B cell (primary cell): ENCODE results near the gene CADPS. TPM values are rescaled to one million over a fixed set of nuclear protein-coding genes. Genes with fewer than 3 reads are reported as not detected.

Source experiments
- ATAC-seq: fragments of 200-7000 bp; cut with Tn5 transposase; one replicate; pipeline ENCODE4 v1.10.0; 2021; ENCODE audit warnings: low read depth, mild to moderate bottlenecking, moderate number of reproducible peaks, moderate library complexity
- CTCF ChIA-PET: fragments of 350-600 bp; sonication (Branson Sonifier 250); formaldehyde crosslinking; loops from one replicate; lab custom pipeline; 2021; ENCODE audit warnings: antibody characterized with exemption, inconsistent platforms; lab: Charles Lee
- POLR2A ChIA-PET: fragments of 350-600 bp; sonication (Branson Sonifier 250); formaldehyde crosslinking; loops from one replicate; lab custom pipeline; 2021; ENCODE audit warnings: antibody characterized with exemption; lab: Charles Lee
- DNase-seq: peaks from one replicate; pipeline ENCODE4 v3.0.0; 2013
- H2AFZ ChIP-seq: 2 replicates; pipeline ENCODE4 v1.6.1; 2012; ENCODE audit warnings: mild to moderate bottlenecking, low read depth, low read length; ENCODE audit not compliant: insufficient read depth, poor library complexity, severe bottlenecking
- H3K27ac ChIP-seq, 2 donors: 1 replicate in 1 of 2; 2 replicates in 1 of 2; pipeline ENCODE4 v1.5.1; 2012 to 2013; ENCODE audit warnings: low read length in 2 of 2, mild to moderate bottlenecking in 2 of 2, moderate library complexity in 1 of 2
- H3K27me3 ChIP-seq, 4 experiments: fragments of 200-600 bp in 1 of 4; sonication (generic) in 1 of 4; replicated peaks in 1 of 4; 1 replicate in 2 of 4; 2 replicates in 2 of 4; pipeline versions ENCODE4 v1.6.1 to v1.7.0; 2013 to 2016; ENCODE audit warnings: low read length in 3 of 4, mild to moderate bottlenecking in 2 of 4, mixed read lengths in 1 of 4, moderate library complexity in 1 of 4; ENCODE audit not compliant: insufficient read depth in 4 of 4, control insufficient read depth in 3 of 4; ENCODE audit errors: control extremely low read depth in 1 of 4
- H3K36me3 ChIP-seq, 2 experiments: replicated peaks in 1 of 2; 1 replicate in 1 of 2; 2 replicates in 1 of 2; pipeline versions ENCODE4 v1.6.1 to v1.7.1; 2013; ENCODE audit warnings: low read length in 1 of 2; ENCODE audit not compliant: insufficient read depth in 2 of 2, control insufficient read depth in 1 of 2; ENCODE audit errors: control extremely low read depth in 1 of 2, extremely low read depth in 1 of 2
- H3K4me1 ChIP-seq, 2 donors: fragments of 200-600 bp in 1 of 2; sonication (generic) in 1 of 2; 1 replicate in 1 of 2; 2 replicates in 1 of 2; pipeline versions ENCODE4 v1.5.1 to v1.6.1; 2013 to 2017; ENCODE audit warnings: low read length in 2 of 2; ENCODE audit not compliant: control insufficient read depth in 2 of 2, insufficient read depth in 2 of 2
- H3K4me2 ChIP-seq: replicated peaks from 2 replicates; pipeline ENCODE3; 2012; ENCODE audit warnings: mild to moderate bottlenecking, low read depth, low read length; ENCODE audit not compliant: poor library complexity, severe bottlenecking
- H3K4me3 ChIP-seq, 5 experiments: fragments of 200-600 bp in 1 of 5; sonication (generic) in 1 of 5; 1 replicate in 3 of 5; 2 replicates in 2 of 5; pipeline versions ENCODE4 v1.5.1 to v1.7.0; 2011 to 2016; ENCODE audit warnings: low read length in 4 of 5, mild to moderate bottlenecking in 4 of 5, low read depth in 2 of 5, control low read depth in 1 of 5, moderate library complexity in 1 of 5; ENCODE audit not compliant: insufficient read depth in 1 of 5; ENCODE audit errors: control extremely low read depth in 1 of 5, extremely low read depth in 1 of 5
- H3K79me2 ChIP-seq: fragments of 200-600 bp; sonication (generic); one replicate; pipeline ENCODE4 v1.6.0; 2016; ENCODE audit warnings: low read length; ENCODE audit not compliant: control insufficient read depth, insufficient read depth
- H3K9ac ChIP-seq: fragments of 200-600 bp; sonication (generic); 2 replicates; pipeline ENCODE4 v1.6.1; 2017; ENCODE audit warnings: mild to moderate bottlenecking, low read length, moderate library complexity
- H3K9me3 ChIP-seq, 3 donors: one replicate each; pipeline versions ENCODE4 v1.6.1 to v1.7.1; 2013; ENCODE audit warnings: low read length in 2 of 3; ENCODE audit not compliant: control insufficient read depth in 2 of 3, insufficient read depth in 1 of 3; ENCODE audit errors: control extremely low read depth in 1 of 3
- H4K20me1 ChIP-seq: 2 replicates; pipeline ENCODE4 v1.6.0; 2012; ENCODE audit warnings: mild to moderate bottlenecking, low read length; ENCODE audit not compliant: insufficient read depth, control insufficient read depth, poor library complexity, severe bottlenecking
- H3K27ac Mint-ChIP-seq: one replicate; pipeline ENCODE4 v1.8.0; 2021; ENCODE audit warnings: mixed read lengths
- H3K27me3 Mint-ChIP-seq: one replicate; pipeline ENCODE4 v1.8.0; 2021; ENCODE audit warnings: mixed read lengths
- H3K4me1 Mint-ChIP-seq: one replicate; pipeline ENCODE4 v1.8.0; 2021; ENCODE audit warnings: mixed read lengths
- H3K4me3 Mint-ChIP-seq: one replicate; pipeline ENCODE4 v1.8.0; 2021; ENCODE audit warnings: mixed read lengths
- H3K9me3 Mint-ChIP-seq: one replicate; pipeline ENCODE4 v1.8.0; 2022; ENCODE audit warnings: mixed read lengths; ENCODE audit not compliant: insufficient read depth
- CTCF ChIP-seq: fragments of 200-600 bp; IDR thresholded peaks from one replicate; pipeline ENCODE4 v1.8.0; 2022; ENCODE audit warnings: antibody characterized with exemption, mild to moderate bottlenecking
- EZH2 ChIP-seq: IDR thresholded peaks from 2 replicates; pipeline ENCODE4 v1.6.1; 2012; ENCODE audit warnings: borderline replicate concordance, low read depth, mild to moderate bottlenecking, moderate library complexity, low read length; ENCODE audit not compliant: insufficient read depth, poor library complexity, severe bottlenecking
- WGBS: methylation state at CpG from one replicate; pipeline ENCODE4 v1.1.5; 2013; ENCODE audit warnings: missing lambda C conversion rate; ENCODE audit not compliant: insufficient coverage; 5-methylcytosine and 5-hydroxymethylcytosine counted together
- intact Hi-C: fragments of 100-400 bp; cut with micrococcal nuclease; formaldehyde crosslinking; loops from one replicate; pipeline ENCODE4 v1.10.0; 2022
- polyA plus RNA-seq: library from polyadenylated mRNA; depleted of rRNA; stranded (reverse); fragments of >200 nt; gene quantifications from 2 replicates; pipeline ENCODE4 v1.2.3, GENCODE V29; 2012
- total RNA-seq, 2 donors: library from RNA; stranded (reverse); fragments of 120-200 nt in 1 of 2; gene quantifications; 1 replicate in 1 of 2; 2 replicates in 1 of 2; pipeline versions ENCODE4 v1.2.3 to v1.2.4, GENCODE V29; 2013 to 2022

The CADPS gene
- total and polyA plus RNA-seq, 2 donors (not counting 1 experiment from before 2014, with no cell fraction given): 0.16 to 0.22 TPM

DNA sequence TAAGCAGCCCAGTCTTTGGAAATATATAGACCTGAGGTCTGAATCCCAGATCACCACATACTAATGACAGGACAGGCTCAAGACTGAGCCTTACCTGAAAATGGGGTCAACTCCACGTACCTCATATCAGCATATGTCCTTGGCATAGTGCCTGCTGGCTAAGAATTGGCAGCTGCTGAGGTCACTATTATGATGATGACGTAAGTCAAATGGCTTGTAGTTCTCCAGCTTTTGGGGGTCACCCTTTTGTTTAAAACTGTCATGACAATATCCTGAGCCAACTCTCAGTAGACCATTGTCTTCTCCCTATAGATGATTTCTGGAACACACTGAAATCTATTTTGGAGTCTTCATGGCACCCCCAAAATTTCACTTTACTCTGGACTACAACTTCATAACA is 16.8 kb upstream of the CADPS start:
- Mint-ChIP-seq H3K4me1 (no peaks in the 10 kb centered on the region), H3K4me3 (no peak overlapping the region), H3K9me3 (no peaks in the 10 kb centered on the region), H3K27me3 (no peaks in the 10 kb centered on the region), H3K27ac (no peak overlapping the region)
- Histone ChIP-seq H2AFZ (no peak overlapping the region), H3K36me3 (no peaks in the 10 kb centered on the region), H3K4me3 (no peak overlapping the region), H3K27ac (no peak overlapping the region), H3K9me3 (no peaks in the 10 kb centered on the region), H3K27me3 (no peaks in the 10 kb centered on the region), H3K4me1 (no peaks in the 10 kb centered on the region), H4K20me1 (no peaks in the 10 kb centered on the region), H3K79me2 (no peaks in the 10 kb centered on the region), H3K4me2 (no peak overlapping the region), H3K9ac (no peak overlapping the region)
- ChIA-PET POLR2A (no interaction called here), CTCF (no interaction called here)
- intact Hi-C loops: no loop called here
- ATAC-seq (no peak), DNase-seq (no peak)
- TF ChIP-seq EZH2 (no peak), CTCF (no peak)
- WGBS: 83% methylated on average over 2 of the region's 2 CpGs

DNA sequence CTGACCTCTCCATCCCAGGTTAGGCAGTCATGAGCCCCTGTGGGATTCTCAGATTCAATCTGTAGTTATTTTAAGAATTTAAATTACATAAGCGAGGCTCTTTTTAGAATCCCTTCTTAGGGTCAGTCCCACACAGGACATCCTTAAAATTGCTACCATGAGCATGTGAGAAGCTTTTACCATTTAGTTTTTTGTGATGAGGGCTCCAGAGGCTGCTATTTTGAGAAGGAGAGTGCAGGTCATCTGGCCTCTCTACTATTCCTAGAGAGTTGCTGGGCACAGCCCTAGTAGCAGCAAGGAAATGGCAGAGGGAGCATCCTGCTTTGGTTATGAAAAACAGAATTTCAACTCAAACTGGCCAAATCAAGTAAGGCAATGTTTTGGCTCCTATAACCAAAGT is 13.6 kb upstream of the CADPS start:
- no peak overlapping the region for H3K27ac ChIP-seq
- POLR2A ChIA-PET: no interaction called here
- TF ChIP-seq CTCF (no peak), EZH2 (no peak)
- intact Hi-C loops: no loop called here
- no peak overlapping the region for H3K4me3 Mint-ChIP-seq
- H3K4me1 Mint-ChIP-seq: no peaks in the 10 kb centered on the region
- H3K36me3 ChIP-seq: no peaks in the 10 kb centered on the region
- H3K27ac Mint-ChIP-seq: no peak overlapping the region
- DNase-seq (no peak), ATAC-seq (no peak)
- H3K27me3 Mint-ChIP-seq: no peaks in the 10 kb centered on the region
- H3K4me2 ChIP-seq: no peak overlapping the region
- H3K4me3 ChIP-seq: no peak overlapping the region
- H3K9me3 Mint-ChIP-seq: no peaks in the 10 kb centered on the region
- no peaks in the 10 kb centered on the region for H3K79me2 ChIP-seq
- H3K9me3 ChIP-seq: peaks cover 0 to 3% (median 0%) of the 10 kb centered on the region in 3 donors
- no peaks in the 10 kb centered on the region for H4K20me1 ChIP-seq
- no CpG with 5 or more reads among the region's 1 CpG for WGBS
- no peak overlapping the region for H3K9ac ChIP-seq
- CTCF ChIA-PET: no interaction called here
- H3K27me3 ChIP-seq: no peaks in the 10 kb centered on the region
- no peak overlapping the region for H2AFZ ChIP-seq
- H3K4me1 ChIP-seq: no peaks in the 10 kb centered on the region
